Astrocyte (in vitro differentiated cells and primary cell): ENCODE data around the gene GRK5. TPM values are rescaled to one million over a fixed set of nuclear protein-coding genes. Genes with fewer than 3 reads are reported as not detected.

Experiments used
- DNase-seq: peaks from one replicate; pipeline ENCODE4 v3.0.0-alpha.2; 2010; ENCODE audit warnings: low read depth
- FAIRE-seq: peaks from 2 replicates; lab custom pipeline; 2011; peaks lifted over from hg19 to GRCh38; lab: Jason Lieb, UNC
- H2AFZ ChIP-seq: 2 replicates; pipeline ENCODE4 v1.6.0; 2012; ENCODE audit warnings: low read depth, low read length, inconsistent platforms
- H3K27ac ChIP-seq: 2 replicates; pipeline ENCODE4 v1.5.1; 2011; ENCODE audit warnings: low read depth, low read length, inconsistent platforms
- H3K27me3 ChIP-seq: 2 replicates; pipeline ENCODE4 v1.6.0; 2011; ENCODE audit warnings: low read length, inconsistent platforms; ENCODE audit not compliant: insufficient read depth
- H3K36me3 ChIP-seq: 2 replicates; pipeline ENCODE4 v1.5.1; 2011; ENCODE audit warnings: low read length, inconsistent platforms; ENCODE audit not compliant: insufficient read depth
- H3K4me1 ChIP-seq: 2 replicates; pipeline ENCODE4 v1.5.1; 2011; ENCODE audit warnings: low read length, inconsistent platforms; ENCODE audit not compliant: insufficient read depth
- H3K4me2 ChIP-seq: 2 replicates; pipeline ENCODE4 v1.6.0; 2012; ENCODE audit warnings: low read length, inconsistent platforms
- H3K4me3 ChIP-seq: 2 replicates; pipeline ENCODE4 v1.5.1; 2011; ENCODE audit warnings: low read depth, mild to moderate bottlenecking, low read length, inconsistent platforms; ENCODE audit not compliant: insufficient read depth
- H3K79me2 ChIP-seq: 2 replicates; pipeline ENCODE4 v1.6.0; 2012; ENCODE audit warnings: mild to moderate bottlenecking, low read length, inconsistent platforms; ENCODE audit not compliant: insufficient read depth
- H3K9ac ChIP-seq: 2 replicates; pipeline ENCODE4 v1.6.0; 2012; ENCODE audit warnings: mild to moderate bottlenecking, low read length, inconsistent platforms
- H3K9me3 ChIP-seq: 2 replicates; pipeline ENCODE4 v1.5.1; 2012; ENCODE audit warnings: low read depth, mild to moderate bottlenecking, low read length, inconsistent platforms; ENCODE audit not compliant: insufficient read depth
- H4K20me1 ChIP-seq: 2 replicates; pipeline ENCODE4 v1.6.0; 2012; ENCODE audit warnings: low read length, inconsistent platforms; ENCODE audit not compliant: insufficient read depth
- H3K27ac Mint-ChIP-seq: one replicate; pipeline ENCODE4 v1.8.0; 2021; ENCODE audit warnings: mild to moderate bottlenecking, mixed read lengths; ENCODE audit not compliant: unreplicated experiment
- H3K27me3 Mint-ChIP-seq: one replicate; pipeline ENCODE4 v1.8.0; 2021; ENCODE audit warnings: low read depth, mixed read lengths; ENCODE audit not compliant: unreplicated experiment
- H3K36me3 Mint-ChIP-seq: one replicate; pipeline ENCODE4 v1.8.0; 2021; ENCODE audit warnings: low read depth, mixed read lengths; ENCODE audit not compliant: unreplicated experiment
- H3K4me1 Mint-ChIP-seq: one replicate; pipeline ENCODE4 v1.8.0; 2021; ENCODE audit warnings: low read depth, mixed read lengths; ENCODE audit not compliant: unreplicated experiment
- H3K4me3 Mint-ChIP-seq: one replicate; pipeline ENCODE4 v1.8.0; 2021; ENCODE audit warnings: mild to moderate bottlenecking, moderate library complexity, mixed read lengths; ENCODE audit not compliant: unreplicated experiment
- H3K9me3 Mint-ChIP-seq: one replicate; pipeline ENCODE4 v1.8.0; 2021; ENCODE audit warnings: mild to moderate bottlenecking, mixed read lengths; ENCODE audit not compliant: unreplicated experiment
- CTCF ChIP-seq: IDR thresholded peaks from 2 replicates; pipeline ENCODE4 v1.5.1; 2011; ENCODE audit warnings: low read depth, mild to moderate bottlenecking, inconsistent platforms, low read length, moderate library complexity; ENCODE audit not compliant: insufficient read depth
- EZH2 ChIP-seq: IDR thresholded peaks from 2 replicates; pipeline ENCODE4 v1.6.1; 2012; ENCODE audit warnings: mild to moderate bottlenecking, low read length, inconsistent platforms; ENCODE audit not compliant: insufficient read depth
- total RNA-seq: library from RNA; stranded (reverse); gene quantifications from 2 replicates; pipeline ENCODE4 v1.2.1, GENCODE V29; 2021

GRK5 gene
- total RNA-seq, 1 donor from 2014 or later = 8.5 TPM

DNA sequence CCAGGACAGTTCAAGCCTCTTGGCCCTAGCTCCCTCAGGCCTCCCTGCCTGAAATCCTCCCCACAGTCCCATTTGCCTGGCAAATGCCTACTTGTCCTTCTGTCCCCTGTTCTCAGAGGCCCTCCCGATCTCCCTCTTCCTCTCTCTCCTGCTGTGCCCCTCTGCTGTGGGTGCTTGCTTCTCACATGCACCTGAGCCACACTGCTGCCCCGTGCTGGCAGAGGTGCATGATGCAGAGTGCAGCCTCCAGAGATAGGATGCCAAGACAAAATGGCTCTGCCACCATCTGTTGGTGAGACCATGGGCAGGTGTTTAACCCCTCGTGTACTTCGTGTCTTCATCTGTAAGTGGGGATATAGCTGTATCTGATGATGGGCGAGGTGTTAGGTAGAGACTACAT is 176.8 kb downstream of the GRK5 start:
- Mint-ChIP-seq H3K4me1 (peaks cover 3% of the 10 kb centered on the region), H3K4me3 (no peak overlapping the region), H3K9me3 (peaks cover 8% of the 10 kb centered on the region), H3K36me3 (peaks cover 12% of the 10 kb centered on the region), H3K27ac (no peak overlapping the region), H3K27me3 (peaks cover 5% of the 10 kb centered on the region)
- TF ChIP-seq CTCF (no peak), EZH2 (no peak)
- Histone ChIP-seq H4K20me1 (peaks cover 7% of the 10 kb centered on the region), H3K4me1 (no peaks in the 10 kb centered on the region), H3K27me3 (no peaks in the 10 kb centered on the region), H3K4me2 (no peak overlapping the region), H3K36me3 (no peaks in the 10 kb centered on the region), H3K9ac (no peak overlapping the region), H3K27ac (no peak overlapping the region), H2AFZ (no peak overlapping the region), H3K79me2 (no peaks in the 10 kb centered on the region), H3K9me3 (peaks cover 2% of the 10 kb centered on the region), H3K4me3 (no peak overlapping the region)
- no peak for FAIRE-seq
- DNase-seq = no peak

DNA sequence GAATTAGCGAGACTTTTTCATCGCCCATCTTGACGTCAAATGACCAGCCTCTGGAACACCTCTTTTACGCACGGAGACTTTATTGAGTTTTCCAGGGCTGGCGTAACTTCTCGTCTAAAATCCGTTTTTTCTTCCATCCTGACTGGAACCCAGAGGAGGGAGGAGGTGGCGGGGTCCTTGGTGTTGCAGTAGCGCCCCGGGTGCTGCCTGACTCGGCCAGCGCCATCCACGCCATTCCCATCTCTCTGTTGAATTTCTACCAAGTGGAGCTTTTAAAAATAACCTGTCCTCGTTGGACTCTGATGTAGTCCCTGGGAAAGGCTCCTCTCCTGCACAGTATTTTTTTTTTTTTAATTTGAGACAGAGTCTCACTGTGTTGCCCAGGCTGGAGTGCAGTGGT is 179.3 kb downstream of the GRK5 start:
- Histone ChIP-seq H3K79me2 (no peaks in the 10 kb centered on the region), H3K27ac (no peak overlapping the region), H3K36me3 (no peaks in the 10 kb centered on the region), H2AFZ (no peak overlapping the region), H3K4me2 (no peak overlapping the region), H3K4me3 (no peak overlapping the region), H3K27me3 (no peaks in the 10 kb centered on the region), H3K9ac (no peak overlapping the region), H4K20me1 (no peaks in the 10 kb centered on the region), H3K4me1 (no peaks in the 10 kb centered on the region), H3K9me3 (peaks cover 2% of the 10 kb centered on the region)
- H3K36me3 Mint-ChIP-seq = peaks cover 10% of the 10 kb centered on the region
- peaks cover 11% of the 10 kb centered on the region for H3K9me3 Mint-ChIP-seq
- no peak for TF ChIP-seq EZH2
- H3K27ac Mint-ChIP-seq = no peak overlapping the region
- H3K4me3 Mint-ChIP-seq = no peak overlapping the region
- FAIRE-seq = no peak
- DNase-seq = no peak
- H3K4me1 Mint-ChIP-seq = peaks cover 3% of the 10 kb centered on the region
- peaks cover 5% of the 10 kb centered on the region for H3K27me3 Mint-ChIP-seq

DNA sequence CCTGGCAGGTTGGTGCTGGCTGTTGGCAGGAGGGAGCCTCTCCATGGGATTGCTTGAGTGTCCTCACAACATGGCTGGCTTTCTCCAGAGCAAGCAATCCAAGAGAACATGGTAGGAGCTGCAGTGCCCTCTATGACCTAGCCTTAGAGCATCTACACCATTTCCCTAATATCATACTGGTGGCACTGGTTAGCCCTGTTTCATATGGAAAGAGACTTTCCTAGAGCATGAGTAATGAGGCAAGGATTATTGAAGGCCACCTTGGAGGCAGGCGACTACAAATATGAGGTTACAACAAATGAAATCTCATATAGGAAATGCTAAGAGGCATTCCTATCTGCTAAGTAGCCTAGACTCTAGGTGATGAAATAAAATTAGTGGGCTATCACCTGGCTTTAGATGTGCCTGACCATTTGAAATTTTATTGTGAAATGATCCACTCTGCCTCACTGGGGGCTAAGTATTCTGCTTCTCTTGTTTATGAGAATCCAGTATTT is 181.5 kb downstream of the GRK5 start:
- TF ChIP-seq CTCF (no peak), EZH2 (no peak)
- H3K27me3 ChIP-seq = no peaks in the 10 kb centered on the region
- no peak for DNase-seq
- no peak overlapping the region for H3K4me2 ChIP-seq
- H3K27me3 Mint-ChIP-seq = peaks cover 5% of the 10 kb centered on the region
- no peaks in the 10 kb centered on the region for H3K4me1 Mint-ChIP-seq
- H3K36me3 ChIP-seq = no peaks in the 10 kb centered on the region
- H3K9me3 ChIP-seq = peaks cover 2% of the 10 kb centered on the region
- H3K27ac ChIP-seq = no peak overlapping the region
- H3K27ac Mint-ChIP-seq = no peak overlapping the region
- H3K4me1 ChIP-seq = no peaks in the 10 kb centered on the region
- H4K20me1 ChIP-seq = peaks cover 3% of the 10 kb centered on the region
- no peaks in the 10 kb centered on the region for H3K79me2 ChIP-seq
- H3K4me3 Mint-ChIP-seq = no peak overlapping the region
- peaks cover 9% of the 10 kb centered on the region for H3K36me3 Mint-ChIP-seq
- H3K9me3 Mint-ChIP-seq = peaks cover 11% of the 10 kb centered on the region
- no peak overlapping the region for H3K9ac ChIP-seq
- no peak overlapping the region for H3K4me3 ChIP-seq
- H2AFZ ChIP-seq = no peak overlapping the region
- FAIRE-seq = no peak
